Activated CD4-positive, CD25-positive, alpha-beta regulatory T cell treated with anti-CD3 and anti-CD28 coated beads, Interleukin-2, amount 50 U/mL, for 16 hours (primary cell): Measurements from ENCODE around the gene AKR1C2.
"Not testable (repeated sequence)": the region's sequence is repeated elsewhere in the genome, so short reads cannot be mapped to it uniquely, and the experiment has no call there.

ENCODE experiments used
- DNase-seq: peaks from one replicate; pipeline ENCODE4 v3.0.0-alpha.2; 2020; ENCODE audit warnings: low read depth, low spot score

The AKR1C2 gene

DNA sequence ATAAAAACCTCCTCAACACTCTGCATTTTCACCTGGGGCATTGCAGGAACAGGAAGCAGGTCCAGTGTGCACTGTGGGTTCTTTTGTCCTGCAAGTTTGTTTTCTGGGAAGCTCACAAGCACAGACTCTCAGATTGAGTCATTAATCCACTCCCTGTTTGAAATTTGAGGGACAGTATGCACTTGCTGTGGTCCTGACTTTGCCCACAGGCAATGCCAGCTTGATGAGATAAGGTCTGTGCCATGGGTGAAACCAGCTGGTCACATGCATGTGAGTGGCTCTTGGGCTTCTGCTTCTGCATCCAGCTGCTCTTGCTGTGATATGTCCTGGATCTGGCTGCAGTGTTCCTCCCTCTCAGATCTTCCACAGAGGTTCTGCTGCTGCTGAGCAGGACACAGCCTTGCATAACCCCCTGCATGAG is 21.8 kb upstream of the AKR1C2 start:
- not testable (repeated sequence) for DNase-seq

GRCh38 chr10:5023177-5023805 is 19.6 kb upstream of the AKR1C2 start:
- DNase-seq: no peak

- DNase-seq: not testable (repeated sequence)
These were observed 18.1 kb upstream of the AKR1C2 start for GRCh38 chr10:5021624-5022290.

DNA sequence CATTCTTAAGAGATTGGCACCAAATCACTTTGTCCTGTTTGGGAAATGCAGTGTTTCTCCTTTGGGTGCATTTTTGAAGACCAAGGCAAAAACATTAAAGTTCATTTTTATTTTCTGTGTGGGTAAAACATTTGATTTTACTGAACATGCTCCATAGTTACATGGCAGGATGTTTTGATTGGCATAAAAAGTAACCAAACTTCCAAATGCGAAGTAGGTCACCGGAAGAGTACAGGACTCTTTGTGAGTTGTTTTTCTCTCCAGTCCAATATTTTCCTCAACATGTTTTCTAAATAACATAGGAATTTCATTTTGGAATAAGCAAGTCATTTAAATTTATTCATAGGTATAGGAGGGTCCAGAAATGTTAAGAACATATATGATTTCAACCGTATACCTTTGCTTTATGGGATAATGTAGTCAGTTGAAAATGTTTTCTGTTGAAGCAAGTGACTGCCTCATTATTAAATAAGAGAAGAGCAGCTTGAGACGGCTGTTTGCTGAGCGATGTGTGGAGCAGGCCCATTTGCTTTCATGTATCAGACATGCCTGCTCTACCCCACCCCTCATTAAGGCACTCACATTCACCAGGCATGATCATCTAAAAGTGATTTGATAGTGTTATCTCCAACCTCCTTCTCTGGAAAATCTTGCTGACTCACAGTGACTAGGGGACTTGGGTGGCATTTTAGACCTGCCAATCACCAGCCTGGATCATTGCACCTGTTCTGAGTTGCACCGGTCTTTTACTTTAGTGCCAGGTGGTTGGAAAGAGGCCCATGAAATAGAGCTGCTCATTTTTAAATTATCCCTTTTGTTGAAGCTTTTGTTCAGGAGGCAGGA is 16.3 kb upstream of the AKR1C2 start:
- DNase-seq: not testable (repeated sequence)

DNA sequence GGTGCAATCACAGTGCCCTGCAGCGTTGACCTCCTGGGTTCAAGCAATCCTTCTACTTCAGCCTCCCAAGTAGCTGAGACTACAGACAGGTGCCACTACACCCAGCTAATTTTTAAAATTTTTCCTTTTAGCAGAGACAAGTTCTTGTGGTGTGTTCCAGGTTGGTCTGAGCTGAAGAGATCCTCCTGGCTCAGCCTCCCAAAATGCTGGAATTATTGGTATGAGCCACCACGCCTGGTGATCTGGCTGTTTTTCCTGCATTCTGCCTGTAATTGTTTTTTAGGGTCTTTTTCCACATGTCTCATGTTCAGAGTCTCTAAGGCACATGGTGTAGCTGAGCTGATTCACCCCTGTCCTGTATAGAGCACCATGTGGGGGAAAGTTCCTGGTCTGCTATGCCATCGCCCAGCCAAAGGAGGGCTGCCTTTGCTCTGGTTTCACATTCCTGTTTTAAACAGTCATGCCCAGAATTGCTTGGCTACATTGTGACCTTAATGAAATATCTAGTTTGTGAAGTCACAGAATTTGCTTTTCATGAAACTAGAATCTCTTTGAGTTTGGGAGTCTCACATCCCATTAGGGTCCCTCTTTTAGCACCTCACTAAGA is 15.1 kb upstream of the AKR1C2 start:
- DNase-seq: not testable (repeated sequence)

GRCh38 chr10:5018134-5018533 is 14.5 kb upstream of the AKR1C2 start:
- DNase-seq: no peak

DNA sequence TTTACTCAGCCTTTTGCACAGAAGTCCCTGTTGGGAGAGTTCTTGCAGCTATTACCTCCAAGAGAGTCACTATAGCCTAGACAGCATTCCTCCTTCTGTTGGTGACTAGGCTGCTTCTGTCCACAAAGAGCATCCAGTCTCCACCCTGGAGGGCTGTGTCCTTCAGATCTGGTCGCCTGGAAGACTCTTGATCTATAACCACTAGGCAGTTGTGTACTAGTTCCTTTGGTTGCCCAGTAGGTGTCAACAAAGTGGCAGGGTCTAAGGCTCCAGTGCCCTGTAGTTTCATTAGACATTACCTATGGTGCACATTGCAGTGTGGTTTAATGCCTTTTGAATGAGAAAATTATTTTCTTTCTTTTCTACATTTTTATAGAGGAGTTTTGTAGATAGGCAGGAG is 11.3 kb upstream of the AKR1C2 start:
- DNase-seq: no peak

DNA sequence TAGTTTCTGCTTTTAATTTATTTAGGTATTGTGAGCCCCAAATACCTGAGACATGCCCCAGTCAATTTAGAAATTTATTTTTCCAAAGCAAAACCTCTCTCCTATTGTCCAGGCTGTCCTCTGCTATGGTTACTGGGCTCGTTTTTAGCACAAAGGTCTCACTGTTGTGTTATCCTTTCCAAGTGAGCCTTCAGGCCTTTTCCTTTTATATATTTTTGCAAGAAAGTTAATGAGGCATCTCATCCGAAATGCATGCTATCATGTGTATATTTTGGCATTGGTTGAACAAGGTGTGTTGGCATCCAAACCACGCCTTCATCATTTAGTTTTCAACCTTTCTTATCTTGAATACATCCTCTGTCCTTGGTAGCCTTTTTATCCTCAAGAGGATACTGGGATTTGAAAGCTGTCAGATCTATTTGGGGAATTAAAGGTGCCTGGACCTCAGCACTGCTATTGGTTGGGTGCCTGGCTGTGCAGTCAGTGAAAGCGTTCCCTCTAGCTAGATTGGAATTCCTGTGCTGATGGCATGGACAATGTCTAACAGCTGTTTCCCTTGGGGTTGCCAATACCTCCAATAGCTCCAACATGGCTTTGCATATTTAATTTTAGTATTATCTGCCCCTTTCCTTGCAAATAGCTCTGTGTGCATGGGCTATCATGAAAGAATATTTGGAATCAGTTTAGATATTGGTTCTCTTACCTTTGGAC is 10.7 kb upstream of the AKR1C2 start:
- not testable (repeated sequence) for DNase-seq

DNA sequence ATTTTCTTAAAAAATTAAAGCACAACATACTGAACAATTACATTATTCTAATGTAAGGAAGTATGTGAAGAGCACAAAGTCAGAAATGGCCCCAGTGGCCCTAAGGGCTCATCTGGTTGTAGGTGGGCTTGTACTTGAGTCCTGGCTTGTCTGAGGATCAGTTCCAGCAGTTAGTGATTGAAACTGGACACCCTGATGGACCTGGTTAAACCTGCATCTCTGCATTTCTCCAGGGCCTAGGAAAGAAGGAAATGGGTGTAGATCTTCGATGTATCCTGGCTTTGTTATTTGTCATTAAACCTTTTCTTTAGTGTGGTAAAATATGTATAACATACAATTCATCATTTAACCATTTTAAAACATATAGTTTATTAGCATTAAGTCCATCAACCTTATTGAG is 9.7 kb upstream of the AKR1C2 start:
- DNase-seq: no peak

- no peak for DNase-seq
These were observed 8.9 kb upstream of the AKR1C2 start for GRCh38 chr10:5012595-5012994.

GRCh38 chr10:5011392-5011791 is 7.7 kb upstream of the AKR1C2 start:
- not testable (repeated sequence) for DNase-seq

- not testable (repeated sequence) for DNase-seq
These were observed 6.4 kb upstream of the AKR1C2 start for GRCh38 chr10:5010043-5010442.

DNA sequence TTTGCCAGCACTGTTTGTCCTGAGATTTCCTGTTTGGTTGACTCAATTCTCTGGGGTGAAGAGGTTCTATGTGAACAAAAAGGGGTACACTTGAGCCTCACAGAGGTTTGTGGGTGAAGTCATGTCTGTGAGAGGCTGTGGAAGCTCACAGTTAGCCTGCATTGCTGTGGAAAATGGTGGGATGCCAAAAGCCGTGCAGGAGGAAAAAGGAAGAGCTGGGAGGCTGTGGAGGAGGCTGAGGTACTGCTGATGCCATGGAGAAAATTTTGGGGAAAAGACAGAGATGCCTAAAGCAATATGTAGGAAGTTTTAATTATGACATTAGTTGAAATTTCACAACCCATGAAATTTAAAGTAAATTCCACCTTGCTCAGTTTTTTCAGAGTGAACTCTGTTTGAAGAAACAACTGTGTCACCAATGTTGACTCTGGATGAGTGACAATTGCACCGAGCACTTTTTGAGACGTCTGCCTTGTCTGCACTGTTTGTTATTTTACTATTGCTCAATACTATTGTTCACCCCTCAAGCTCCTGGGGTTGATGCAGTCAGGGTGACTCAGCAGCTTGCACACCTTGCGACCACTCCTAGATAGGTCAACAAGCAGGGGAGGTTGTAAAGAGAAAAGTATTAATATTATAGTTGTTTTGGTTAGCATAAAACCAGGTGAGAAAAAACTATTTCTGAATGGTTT is 5.3 kb upstream of the AKR1C2 start:
- DNase-seq: not testable (repeated sequence)

GRCh38 chr10:5004501-5004900 is 844 bp upstream of the AKR1C2 start:
- not testable (repeated sequence) for DNase-seq

- not testable (repeated sequence) for DNase-seq
These were observed 351 bp upstream of the AKR1C2 start for GRCh38 chr10:5004030-5004385.

DNA sequence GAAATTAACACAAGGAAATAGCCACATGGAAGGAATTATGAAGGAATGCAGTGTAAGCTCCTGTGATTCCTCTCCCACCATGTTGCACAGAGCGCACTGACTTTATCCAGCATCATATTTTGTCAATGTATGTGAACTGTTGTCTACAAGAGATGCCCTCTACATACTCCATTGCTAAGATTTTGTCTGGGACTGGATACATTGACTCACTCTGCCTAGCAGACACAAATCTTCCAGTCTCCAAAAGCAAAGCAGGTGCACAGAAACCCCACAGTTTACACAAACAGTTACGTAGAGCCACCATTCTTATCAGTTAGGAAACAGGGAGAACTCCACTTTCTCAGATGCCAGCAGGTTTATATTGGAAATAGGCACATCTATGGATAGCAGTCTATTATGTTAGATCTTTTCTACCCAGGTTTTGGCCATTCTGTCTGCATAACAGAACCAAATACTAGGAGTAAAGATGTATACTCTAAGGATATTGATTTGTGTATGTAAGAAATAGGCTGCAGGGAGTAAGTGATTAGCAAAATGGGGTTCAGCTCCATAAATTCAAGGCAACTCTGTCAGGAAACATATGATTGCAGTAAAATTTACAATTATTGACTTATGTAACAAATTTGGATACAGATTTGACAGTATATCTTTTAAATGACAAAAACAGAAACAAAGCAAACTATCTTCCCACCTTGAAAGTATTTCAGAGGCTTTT is 1.5 kb downstream of the AKR1C2 start:
- no peak for DNase-seq

DNA sequence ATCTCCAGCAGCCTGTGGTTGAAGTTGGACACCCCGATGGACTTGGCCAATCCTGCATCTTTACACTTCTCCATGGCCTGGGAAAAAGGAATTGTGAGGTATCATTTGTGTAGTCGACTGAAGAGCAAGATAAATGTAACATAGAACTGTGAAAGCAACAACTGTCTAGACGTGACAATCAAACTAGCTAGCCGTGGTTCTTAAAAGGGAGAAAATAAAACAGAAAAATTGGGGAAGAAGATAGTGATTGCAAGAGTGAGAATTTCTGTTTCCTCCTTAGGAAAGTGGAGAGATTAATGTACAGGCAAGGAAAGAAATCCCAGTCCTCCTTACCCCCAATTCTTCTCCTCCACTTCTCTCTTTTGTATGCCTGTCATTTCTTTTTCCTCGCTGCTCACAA is 5.0 kb downstream of the AKR1C2 start:
- no peak for DNase-seq

DNA sequence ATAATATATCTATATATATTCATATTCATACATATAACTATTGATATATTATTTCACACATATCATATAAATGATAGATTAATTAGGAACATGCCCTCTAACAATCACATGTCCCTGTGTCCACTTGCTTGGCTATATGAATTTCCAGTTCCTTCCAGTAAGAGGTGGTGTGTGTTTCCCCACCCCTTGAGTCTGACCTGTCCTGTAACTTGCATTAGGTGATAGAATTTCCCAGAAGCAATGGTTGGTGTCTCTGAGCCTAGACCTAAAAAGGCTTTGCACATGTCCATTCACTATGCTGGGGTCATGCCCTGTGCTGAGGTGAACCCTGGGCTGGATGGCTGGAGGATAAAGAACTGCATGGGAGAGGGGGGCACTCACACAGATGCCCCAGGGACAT is 9.4 kb downstream of the AKR1C2 start:
- DNase-seq: not testable (repeated sequence)

DNA sequence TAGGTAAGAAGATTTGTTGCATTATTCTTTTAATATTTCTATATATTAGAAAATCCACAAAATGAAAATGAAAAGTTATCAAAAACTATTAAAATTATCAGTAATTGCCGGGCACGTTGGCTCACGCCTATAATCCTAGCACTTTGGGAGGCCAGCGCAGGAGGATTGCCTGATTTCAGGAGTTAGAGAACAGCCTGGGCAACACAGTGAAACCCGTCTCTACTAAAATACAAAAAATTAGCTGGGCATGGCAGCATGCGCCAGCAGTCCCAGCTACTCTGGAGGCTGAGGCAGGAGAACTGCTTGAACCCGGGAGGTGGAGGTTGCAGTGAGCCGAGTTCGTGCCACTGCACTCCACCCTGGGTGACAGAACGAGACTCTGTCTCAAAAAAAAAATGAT is 11.1 kb downstream of the AKR1C2 start:
- DNase-seq: not testable (repeated sequence)

DNA sequence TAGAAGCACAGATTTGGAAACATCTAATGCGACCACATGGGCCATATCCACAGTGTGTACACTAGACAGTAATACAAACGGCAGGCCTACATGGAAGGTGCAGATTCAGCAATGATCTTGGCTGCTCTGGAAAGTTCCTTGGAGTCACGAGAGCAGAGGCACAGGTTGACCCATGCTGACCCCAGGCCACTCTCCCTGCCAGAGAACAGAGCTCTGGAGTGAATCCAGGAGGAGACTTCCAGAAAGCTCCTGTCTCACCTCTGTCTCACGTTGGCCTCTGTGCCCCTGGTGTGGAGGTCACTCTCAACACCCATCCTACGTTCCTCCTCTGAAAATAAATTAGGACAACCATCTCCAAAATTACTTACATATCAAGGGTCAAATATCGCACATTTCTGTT is 12.2 kb downstream of the AKR1C2 start:
- DNase-seq: not testable (repeated sequence)
